ENCODE measurements around the gene FLCN. TPM values are rescaled to one million over a fixed set of nuclear protein-coding genes. Genes with fewer than 3 reads are reported as not detected.

FLCN gene
- total and polyA plus RNA-seq, 10 of the 15 experiments (the other 5 are each of a cell fraction or from before 2014, with no cell fraction given), result 1.1 to 24.7 (median 10.4) TPM

DNA sequence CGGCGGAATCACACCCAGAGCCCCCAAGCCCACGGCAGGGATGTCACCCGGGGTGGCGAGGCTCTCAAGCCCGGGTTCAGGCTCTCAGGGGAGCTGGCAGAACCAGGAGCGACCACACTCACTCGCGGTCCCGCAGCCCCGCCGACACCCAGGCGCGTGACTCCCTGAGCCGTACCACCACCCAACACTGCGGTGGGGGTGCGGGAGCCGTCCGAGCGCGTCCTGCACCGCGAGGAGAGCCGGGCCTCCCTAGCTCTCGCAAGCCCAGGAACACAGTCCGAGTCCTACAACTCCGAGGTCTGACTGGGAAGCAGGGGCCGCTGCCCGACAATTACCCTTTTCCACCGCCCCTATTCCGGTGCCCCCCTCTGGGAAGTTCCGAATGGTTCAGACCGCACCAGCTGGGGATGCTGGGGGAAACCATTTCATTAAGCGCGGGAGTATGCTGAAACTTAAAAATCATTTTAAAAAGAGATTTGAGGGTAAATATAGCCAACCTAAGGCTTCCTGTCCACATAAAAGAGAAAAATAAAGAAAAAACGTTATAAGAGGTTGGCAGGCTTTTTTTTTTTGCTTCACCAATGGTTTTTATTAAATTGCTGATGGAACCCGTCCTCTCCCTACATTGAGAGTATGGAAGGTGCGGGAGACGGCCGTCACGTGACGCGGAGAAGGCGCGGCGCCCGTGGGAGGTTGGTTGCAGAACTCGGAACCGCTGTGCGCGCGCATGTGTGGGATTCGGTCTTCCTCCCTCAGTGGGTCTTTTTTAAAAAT lies at the start of gene FLCN (continued):
- TF ChIP-seq, protein P1, sequence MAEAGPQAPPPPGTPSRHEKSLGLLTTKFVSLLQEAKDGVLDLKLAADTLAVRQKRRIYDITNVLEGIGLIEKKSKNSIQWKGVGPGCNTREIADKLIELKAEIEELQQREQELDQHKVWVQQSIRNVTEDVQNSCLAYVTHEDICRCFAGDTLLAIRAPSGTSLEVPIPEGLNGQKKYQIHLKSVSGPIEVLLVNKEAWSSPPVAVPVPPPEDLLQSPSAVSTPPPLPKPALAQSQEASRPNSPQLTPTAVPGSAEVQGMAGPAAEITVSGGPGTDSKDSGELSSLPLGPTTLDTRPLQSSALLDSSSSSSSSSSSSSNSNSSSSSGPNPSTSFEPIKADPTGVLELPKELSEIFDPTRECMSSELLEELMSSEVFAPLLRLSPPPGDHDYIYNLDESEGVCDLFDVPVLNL (IDR thresholded peaks at IDR 0.05; ENCODE audit: low read depth, low read length), result no peak
- TF ChIP-seq ZNF622 (IDR thresholded peaks at IDR 0.05), result no peak
- no peak for TF ChIP-seq EZH2 (IDR thresholded peaks at IDR 0.05; ENCODE audit: borderline replicate concordance, control insufficient read depth, low read depth, low read length)
- TF ChIP-seq IRF5 (IDR thresholded peaks at IDR 0.05; ENCODE audit: borderline replicate concordance), result peak; percentile 16; the same call in 1 of the 2 replicates
- no peak; the same call in none of the 2 replicates for TF ChIP-seq DPF2 (IDR thresholded peaks at IDR 0.05)
- peak; percentile 100 for TF ChIP-seq RELB (IDR thresholded peaks at IDR 0.05; ENCODE audit: low read depth)
- TF ChIP-seq CTCF (IDR thresholded peaks at IDR 0.05 in 2 of 3, conservative IDR thresholded peaks at IDR 0.05 in 1 of 3; ENCODE audit: control insufficient read depth in 2 of 3, extremely low read depth in 1 of 3, insufficient read depth in 1 of 3, low read depth in 3 of 3, low read length in 3 of 3), result no peak
- TF ChIP-seq NR2C2 (IDR thresholded peaks at IDR 0.05; ENCODE audit: borderline replicate concordance, control insufficient read depth, insufficient read length, low read depth), result no peak
- TF ChIP-seq NKRF (conservative IDR thresholded peaks at IDR 0.05), result peak; percentile 87
- TF ChIP-seq RELA (IDR thresholded peaks at IDR 0.05; ENCODE audit: borderline replicate concordance, partially characterized antibody), result peak; percentile 61
- TF ChIP-seq SIN3A (IDR thresholded peaks at IDR 0.05; ENCODE audit: low read depth, low read length), result peak; percentile 62; the same call in 1 of the 2 replicates
- TF ChIP-seq MTA2 (IDR thresholded peaks at IDR 0.05; ENCODE audit: low read depth), result peak; percentile 30
- TF ChIP-seq ZNF687 (IDR thresholded peaks at IDR 0.05), result peak; percentile 25
- no peak for TF ChIP-seq MEF2A (IDR thresholded peaks at IDR 0.05; ENCODE audit: insufficient read depth, low read depth, low read length)
- TF ChIP-seq YBX1 (IDR thresholded peaks at IDR 0.05), result no peak
- no peak for TF ChIP-seq STAT3 (IDR thresholded peaks at IDR 0.05; ENCODE audit: low read depth, low read length)
